CD4-positive, alpha-beta T cell treated with Interferon alpha-2 for 1 hour (primary cell): ENCODE results near the gene THOC5.
"Not testable (repeated sequence)": the region's sequence is repeated elsewhere in the genome, so short reads cannot be mapped to it uniquely, and the experiment has no call there.

Experiments
- DNase-seq, 2 donors: peaks; one replicate each; pipeline ENCODE4 v3.0.0-alpha.2; 2020 to 2022

Gene THOC5

DNA sequence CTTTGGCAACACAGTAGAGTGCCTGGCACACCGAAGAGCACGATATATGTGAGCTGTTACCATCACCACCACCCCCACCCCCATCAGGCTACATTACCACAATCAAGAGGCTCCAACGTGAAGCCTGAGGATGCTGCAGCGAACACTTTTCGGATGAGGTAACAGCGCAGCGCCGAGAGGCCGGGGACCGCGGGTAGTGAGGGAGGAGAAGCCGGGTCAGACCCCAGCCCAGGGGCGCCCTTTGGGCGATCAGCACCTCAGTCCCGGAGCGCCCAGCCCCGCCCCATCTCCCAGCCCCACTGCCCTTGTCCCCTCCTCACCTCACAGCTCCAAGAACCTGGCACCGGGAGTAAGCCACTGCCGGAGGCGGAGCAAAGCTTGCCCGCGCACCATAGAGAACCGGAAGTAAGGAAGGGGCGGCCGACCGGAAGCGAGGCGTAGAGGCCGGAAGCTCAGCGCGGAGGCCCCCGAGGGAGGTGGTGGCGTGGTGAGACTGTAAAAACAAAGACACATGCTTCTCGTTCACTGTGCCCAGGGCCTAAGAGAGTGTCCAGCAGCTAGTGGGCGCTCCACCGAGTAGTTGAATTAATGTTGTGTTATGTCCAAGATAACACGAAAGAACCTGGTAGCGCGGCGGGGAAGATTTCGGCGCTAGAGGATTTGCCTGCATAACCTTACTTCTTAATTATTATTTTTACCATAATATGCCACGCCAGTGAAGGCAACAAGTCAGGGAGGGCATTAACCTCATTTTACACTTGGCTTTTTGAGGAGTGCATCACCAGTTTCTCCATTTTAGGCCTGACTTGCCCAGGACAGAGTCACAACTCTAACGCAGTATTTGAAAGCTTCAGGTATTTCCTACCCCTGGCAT lies at the start of gene THOC5:
THOC5 (minus strand) TSS at position 407 of the 874 bp plus-strand sequence. CDS start 4,610 bp downstream, outside the sequence.
- peak; percentile 87 to 90 for DNase-seq

DNA sequence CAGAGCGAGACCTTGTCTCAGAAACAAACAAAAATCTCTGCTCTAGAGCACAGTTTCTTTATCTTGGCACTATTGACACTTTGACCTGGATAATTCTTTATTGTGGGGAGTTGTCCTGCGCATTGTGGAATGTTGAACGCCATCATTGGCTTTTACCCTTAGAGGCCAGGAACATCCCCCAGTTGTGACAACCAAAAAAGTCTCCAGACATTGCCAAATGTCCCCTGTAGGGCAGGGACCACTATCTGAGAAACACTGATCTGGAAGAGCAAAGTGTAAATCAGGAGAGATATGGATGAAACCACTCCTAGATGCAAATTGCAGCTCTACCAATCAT lies 45.1 kb upstream of the THOC5 start:
- DNase-seq = no peak

DNA sequence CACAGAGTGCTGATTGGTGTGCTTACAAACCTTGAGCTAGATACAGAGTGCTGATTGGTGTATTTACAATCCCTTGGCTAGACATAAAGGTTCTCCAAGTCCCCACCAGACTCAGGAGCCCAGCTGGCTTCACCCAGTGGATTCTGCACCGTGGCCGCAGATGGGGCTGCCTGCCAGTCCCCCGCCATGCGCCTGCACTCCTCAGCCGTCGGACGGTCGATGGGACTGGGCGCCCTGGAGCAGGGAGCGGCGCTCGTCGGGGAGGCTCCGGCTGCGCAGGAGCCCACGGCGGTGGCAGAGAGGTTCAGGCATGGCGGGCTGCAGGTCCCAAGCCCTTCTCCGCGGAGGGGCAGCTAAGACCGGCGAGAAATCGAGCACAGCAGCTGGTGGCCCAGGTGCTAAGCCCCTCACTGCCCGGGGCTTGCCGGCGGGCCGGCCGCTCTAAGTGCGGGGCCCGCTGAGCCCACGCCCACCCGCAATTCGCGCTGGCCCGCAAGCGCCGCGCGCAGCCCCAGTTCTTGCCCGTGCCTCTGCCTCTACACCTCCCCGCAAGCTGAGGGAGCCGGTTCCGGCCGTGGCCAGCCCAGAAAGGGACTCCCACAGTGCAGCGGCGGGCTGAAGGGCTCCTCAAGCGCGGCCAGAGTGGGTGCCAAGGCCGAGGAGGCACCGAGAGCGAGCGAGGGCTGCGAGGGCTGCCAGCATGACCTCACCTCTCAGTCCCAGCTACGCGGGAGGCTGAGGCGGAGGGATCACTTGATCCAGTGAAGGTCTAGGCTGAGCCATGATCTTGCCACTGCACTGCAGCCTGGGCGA lies 44.5 kb upstream of the THOC5 start:
- not testable (repeated sequence) for DNase-seq

DNA sequence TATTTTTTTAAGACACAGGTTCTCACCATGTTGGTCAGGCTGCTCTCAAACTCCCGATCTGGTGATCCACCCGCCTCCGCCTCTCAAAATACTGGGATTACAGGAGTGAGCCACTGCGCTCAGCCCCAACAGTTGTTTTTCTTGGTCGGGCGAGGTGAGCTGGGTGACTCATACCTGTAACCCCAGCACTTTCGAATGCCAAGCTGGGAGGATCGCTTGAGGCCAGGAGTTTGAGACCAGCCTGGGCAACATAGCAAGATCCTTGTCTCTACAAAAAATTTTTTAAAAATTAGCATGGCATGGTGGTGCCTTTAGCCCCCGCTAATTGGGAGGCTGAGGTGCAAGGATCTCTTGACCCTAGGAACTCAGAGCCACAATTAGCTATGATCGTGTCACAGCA lies 42.9 kb upstream of the THOC5 start:
- no peak for DNase-seq

DNA sequence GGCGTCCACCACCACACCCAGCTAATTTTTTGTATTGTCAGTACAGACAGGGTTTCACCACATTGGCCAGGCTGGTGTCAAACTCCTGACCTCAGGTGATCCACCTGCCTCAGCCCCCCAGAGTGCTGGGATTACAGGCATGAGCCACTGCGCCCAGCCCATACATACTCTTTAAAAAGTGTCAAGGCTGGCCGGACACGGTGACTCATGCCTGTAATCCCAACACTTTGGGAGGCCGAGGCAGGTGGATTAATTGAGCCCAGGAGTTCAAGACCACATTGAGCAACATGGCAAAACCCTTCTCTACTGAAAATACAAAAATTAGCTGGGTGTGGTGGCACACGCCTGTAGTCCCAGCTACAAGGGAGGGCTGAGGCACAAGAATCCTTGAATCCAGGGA lies 40.9 kb upstream of the THOC5 start:
- DNase-seq = not testable (repeated sequence)

DNA sequence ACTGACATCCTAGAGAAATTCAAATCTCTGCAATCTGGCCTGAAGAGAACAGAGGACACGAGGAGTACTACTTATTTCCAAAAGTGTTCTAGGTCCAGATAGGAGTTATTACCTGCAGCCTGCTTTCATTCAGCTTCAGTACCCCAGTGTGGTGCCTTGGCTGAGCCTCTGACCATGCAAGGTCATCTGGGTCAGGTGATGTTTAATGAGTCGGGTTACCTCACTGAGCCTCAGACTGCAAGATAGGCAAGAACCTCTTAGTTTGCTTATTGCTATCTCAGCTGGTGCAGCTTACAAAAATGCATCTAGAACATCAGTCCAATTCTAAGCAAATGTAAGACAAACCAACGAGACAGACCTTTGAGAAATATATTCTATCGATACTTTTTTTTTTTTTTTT lies 40.4 kb upstream of the THOC5 start:
- no peak for DNase-seq

DNA sequence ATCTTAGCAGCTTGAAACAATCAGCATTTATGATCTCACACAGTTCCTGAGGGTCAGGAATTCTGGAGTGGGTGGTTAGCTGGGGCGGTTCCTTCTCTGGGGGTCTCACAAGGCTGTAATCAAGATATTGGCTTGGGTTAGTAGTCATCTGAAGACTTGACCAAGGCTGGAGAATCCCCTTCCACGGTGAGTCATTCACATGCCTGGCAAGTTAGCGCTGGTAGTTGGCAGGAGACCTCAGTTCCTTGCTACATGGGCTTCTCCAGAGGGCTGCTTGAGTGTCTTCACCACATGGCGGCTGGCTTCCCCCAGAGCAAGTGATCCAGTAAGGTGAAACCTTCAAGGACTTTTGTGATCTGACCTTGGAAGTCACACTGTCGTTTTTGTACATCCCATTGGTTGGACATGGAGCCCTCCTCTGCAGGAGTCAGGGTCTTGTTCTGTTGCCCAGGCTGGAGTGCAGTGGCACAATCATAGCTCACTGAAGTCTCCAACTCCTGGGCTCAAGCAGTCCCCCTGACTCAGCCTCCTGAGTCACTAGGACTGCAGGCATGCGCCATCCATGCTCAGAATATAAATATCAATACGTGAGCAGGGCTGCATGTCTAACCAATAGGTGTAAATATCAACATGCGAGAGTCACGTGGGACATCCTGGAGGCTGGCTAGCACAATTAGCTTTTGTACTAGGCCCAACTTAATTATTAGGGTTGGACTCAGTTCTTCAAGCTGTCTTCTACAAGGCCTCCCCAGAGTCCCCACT lies 34.6 kb upstream of the THOC5 start:
- no peak for DNase-seq

DNA sequence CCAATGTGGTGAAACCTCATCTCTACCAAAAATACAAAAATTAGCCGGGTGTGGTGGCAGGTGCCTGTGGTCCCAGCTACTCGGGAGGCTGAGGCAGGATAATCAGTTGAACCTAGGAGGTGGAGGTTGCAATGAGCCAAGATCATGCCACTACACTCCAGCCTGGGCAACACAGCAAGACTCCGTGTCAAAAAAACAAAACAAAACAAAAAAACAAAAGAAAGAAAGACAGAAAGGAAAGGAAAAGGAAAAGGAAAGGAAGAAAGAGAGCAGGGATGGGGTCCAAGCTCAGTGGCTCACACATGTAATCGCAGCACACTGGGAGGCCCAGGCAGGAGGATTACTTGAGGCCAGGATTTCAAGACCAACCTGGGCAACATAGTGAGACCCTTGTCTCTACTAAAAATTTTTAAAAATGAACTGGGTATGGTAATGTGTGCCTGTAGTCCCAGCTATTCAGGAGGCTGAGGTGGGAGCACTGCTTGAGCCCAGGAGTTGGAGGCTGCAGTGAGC lies 32.7 kb upstream of the THOC5 start:
- DNase-seq = not testable (repeated sequence)

DNA sequence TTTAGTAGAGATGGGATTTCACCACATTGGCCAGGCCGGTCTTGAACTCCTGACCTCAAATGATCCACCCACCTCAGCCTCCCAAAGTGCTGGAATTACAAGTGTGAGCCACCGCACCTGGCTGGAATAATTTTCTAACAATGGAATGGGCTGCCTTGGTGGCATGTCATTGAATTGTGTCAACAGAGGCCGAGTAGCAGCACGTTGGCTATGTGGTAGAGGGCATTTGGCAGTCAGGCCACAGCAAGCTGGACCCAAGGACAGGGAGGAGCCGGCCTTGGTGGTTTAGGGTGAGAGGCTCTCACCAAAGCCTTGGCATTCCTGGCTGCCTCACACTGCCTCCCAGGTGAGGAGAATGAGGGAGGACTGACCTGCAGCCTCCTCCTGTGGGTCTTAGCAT lies 31.4 kb upstream of the THOC5 start:
- no peak for DNase-seq

DNA sequence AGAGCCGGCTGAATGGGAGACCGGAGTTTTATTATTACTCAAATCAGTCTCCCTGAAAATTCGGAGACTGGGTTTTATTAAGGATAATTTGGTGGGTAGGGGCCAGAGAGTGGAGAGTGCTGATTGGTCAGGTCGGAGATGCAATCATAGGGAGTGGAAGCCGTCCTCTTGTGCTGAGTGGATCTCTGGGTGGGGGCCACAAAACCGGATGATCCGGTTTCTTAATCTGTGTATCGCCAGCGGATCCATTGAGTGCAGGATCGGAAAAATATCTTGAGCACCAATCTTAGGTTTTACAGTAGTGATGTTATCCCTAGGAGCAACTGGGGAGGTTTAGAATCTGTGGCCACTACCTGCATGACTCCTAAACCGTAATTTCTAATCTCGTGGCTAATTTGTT lies 28.2 kb upstream of the THOC5 start:
- no peak for DNase-seq

DNA sequence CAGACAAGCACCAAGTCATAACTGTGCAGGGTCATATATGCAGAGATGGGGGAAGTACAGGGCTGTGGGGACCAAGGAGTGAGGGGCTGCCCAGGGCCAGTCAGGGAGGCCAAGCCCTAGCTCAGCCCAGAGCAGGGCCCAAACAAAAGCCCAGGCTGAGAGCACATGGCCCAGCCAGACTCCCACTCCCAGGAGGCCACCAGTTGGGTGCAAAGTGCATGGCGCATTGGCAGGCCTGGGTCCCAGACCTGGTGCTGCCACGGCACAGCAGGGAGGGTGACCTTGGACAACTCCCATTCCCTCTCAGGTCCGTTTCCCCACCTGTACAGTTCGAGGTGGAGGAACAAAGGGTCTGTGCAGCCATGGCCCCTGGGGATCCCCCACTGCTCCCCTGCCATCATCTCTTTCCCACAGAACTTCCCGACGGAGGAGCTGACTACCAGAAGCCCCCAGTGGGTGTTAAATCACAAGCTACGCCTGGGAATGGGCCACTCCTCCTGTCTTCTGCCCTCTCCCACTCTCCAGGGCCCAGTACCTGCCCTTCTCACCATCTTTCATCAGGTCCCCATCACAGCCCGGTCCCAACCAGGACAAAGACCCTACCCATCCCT lies 26.7 kb upstream of the THOC5 start:
- no peak for DNase-seq

DNA sequence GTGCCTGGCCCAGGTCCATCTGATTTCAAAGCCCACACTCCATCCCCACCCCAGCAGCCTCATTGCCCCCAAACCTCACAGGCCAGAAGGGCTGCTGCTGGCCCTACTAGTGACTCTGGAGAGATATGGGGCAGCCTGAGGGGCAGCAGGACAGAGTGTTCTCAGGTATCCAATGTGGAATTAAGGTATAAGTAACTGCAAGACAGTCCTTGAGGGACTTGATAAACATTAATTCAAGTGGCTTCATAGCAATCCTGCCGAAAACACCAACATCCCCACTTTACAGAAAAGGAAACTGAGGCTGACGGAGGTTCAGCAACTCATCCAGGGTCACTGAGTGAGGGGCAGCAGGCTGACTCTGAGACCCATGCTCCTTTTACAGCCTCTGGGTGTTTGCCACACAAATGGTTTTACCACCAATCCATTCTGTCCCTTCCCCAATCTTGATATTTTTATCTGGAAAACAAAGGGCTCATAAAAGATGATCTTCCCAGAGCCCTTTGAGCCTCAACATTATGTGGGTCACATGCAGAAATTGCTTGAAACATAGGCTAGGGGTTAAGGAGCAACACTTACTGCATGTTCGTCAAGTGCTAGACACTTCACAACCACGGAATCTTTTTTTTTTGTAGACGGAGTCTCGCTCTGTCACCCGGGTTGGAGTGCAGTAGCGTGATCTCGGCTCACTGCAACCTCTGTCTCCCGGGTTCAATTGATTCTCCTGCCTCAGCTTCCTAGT lies 25.1 kb upstream of the THOC5 start:
- DNase-seq = no peak

DNA sequence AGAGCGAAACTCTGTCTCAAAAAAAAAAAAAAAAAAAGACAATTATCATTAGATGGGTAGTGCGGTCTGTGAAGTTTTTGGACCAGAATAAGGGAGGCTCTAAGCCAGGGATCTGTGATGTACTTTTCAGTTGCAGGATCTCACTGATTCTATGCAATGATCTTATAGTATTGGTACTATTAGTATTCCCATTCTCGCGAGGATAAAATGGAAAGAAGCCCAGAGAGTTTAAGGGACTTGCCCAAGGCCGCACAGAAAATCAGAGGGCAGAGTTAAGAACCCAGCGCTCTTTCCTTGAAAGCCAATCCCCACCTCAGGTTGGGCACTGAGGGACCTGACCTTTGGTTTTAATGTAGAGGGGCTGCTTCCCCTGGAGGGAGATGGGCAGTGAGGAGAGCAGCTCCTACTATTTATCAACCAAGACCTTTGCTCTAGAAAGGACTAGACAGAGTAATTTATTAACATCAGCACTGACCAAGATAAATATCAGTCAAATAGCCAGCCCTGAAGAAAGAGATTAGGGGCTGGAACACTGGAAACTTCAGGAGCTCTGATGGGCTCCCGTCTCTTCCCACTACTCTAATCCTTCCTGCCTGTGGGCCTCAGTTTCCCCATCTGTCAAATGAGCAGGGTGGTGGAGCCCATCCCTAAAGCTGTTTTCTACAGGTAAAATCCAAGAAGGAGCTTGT lies 21.3 kb upstream of the THOC5 start:
- no peak for DNase-seq

DNA sequence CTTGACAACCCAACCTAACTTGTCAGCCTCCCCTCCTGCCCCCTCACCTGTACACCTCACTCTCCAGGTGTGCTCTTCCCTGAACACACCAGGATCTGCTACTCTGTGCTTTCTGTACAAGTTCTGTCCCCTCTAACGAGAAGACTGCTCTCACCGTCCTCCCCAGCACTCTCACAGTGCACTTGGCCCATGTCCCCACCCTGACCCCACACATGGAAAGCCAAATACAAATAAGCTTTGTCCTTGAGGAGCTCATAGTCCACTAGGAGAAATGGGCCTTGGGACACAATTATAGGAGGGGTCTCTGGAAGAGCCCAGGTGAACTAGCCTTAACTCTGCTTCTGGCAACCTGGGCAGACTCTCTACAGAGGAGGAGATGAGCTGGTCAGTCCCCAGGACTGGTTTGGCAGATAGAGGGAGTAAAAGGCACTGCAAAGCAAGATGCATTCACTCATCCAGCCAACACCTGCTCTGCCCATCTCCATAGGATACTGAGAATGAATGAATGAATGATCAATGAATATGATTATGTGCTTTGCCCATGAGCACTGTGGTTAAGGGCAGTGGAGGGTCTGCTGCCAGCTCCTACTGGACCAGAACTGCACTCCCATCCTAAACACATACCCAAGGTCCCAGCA lies 17.5 kb upstream of the THOC5 start:
- DNase-seq = no peak

DNA sequence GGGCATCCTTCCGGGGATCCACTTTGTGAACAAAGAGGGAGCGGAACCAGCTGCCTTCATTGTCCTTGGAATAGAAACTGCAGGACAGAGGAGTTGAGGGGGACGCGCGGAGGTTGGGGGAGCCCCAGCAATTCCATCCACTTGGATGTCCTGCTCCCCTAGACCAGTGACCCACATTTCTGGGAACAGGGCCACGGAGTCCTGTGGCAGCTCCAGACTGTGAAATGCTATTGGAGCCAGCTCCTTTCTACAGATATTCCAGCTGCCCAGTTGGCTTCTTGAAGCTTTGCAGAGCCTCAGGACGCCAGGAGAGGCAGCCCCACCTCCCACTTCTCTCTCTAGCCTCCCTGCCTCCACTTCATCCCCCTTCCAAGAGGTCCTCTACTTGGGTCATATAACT lies 16.9 kb upstream of the THOC5 start:
- no peak for DNase-seq

DNA sequence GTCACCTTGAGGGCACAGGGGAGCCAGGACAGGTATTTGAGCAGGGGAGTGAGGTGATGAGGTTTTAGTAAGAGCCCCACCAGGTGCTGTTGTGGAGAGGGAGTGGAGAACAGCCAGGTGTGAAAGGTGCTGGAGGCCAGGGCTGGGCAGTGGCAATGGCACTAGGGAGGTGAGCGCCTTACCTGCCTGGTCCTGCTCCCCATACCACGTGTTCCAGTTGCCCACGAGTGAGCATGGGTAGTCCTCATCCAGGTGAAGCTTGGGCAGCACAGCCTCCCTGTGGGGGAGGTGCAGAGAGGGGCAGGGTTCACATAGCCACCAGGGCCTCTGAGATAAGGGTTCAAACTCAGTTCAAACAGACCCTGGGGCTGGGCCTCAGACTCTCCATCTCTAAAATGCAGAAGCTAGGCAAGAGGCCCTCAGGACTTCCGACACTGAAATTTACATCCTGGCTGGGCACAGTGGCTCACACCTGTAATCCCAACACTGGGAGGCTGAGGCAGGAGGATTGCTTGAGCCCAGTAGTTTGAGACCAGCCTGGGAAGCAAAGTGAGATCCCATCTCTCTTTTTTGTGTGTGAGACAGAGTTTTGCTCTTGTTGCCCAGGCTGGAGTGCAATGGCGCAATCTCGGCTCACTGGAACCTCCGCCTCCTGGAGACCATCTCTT lies 15.6 kb upstream of the THOC5 start:
- DNase-seq = no peak

DNA sequence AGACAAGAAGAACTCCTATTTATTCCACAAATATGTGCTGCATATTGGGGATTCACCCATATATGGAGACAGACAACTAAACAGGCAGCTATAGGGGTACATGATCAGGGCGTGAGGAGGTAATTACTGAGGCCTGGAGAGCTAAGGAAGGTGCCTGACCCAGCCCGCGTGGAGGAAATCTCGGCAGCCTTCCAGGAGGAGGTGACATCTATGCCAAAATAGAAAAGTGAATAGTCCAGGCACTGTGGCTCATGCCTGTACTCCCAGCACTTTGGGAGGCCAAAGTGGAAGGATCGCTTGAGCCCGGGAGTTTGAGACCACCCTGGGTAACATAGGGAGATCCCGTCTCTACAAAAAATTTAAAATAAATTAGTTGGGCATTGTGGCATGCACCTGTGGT lies 13.8 kb upstream of the THOC5 start:
- DNase-seq = no peak

DNA sequence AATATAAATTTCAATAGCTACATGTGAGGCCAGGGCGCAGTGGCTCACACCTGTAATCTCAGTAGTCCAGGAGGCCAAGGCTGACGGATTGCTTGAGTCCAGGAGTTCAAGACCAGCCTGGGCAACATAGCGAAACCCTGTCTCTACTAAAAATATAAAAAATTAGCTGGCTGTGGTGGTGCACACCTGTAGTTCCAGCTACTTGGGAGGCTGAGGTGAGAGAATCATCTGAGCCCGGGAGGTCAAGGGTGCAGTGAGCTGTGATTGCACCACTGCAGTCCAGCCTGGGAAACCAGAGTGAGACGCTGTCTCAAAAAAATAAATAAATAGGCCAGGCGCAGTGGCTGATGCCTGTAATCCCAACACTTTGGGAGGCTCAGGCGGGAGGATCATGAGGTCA lies 13.0 kb upstream of the THOC5 start:
- not testable (repeated sequence) for DNase-seq

DNA sequence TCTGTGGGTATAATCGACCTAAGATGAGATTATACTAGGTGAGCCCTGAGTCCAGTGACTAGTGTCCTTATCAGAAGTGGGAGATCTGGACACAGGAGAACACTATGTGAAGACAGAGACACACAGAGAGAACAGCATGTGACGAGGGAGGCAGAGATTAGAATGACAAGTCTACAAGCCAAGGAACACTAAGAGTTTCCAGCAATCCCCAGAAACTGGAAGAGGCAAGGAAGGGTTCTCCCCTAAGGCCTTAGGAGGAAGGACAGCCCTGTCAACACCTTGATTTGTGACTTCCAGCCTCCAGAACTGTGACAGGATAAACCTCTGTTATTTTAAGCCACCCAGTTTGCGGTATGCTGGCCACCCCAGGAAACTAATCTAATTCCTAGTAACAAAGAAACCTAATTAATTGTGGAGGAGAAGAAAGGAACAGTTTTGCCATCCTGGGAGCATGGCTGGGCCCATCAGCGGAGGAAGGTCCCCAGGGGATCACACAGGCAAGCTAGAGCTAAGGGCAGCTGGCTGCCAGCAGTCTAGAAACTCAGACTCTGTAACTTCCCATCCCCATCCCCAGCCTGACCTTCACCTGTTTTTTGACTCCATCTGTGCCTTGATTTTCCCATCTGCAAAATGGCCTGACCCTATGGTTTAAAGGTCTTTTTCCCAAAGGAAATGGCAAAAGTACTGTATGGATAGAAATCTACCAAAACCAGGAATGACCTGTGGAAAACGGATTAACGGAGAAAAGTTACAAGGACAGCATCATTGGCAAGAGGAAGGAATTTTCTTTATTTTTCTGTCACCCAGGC lies 10.3 kb upstream of the THOC5 start:
- no peak for DNase-seq
